Measurements from ENCODE around the gene ADAM15. TPM values are rescaled to one million over a fixed set of nuclear protein-coding genes. Genes with fewer than 3 reads are reported as not detected.

ADAM15 gene
- total and polyA plus RNA-seq, 4 donors = 49.5 to 233 (median 160) TPM

GRCh38 chr1:155110381-155110780, 59.3 kb downstream of the ADAM15 start:
- peaks cover 0 to 3% (median 0%) of the 10 kb centered on the region in 5 donors for H3K4me1 ChIP-seq (ENCODE audit: control insufficient read depth in 5 of 5, insufficient read depth in 5 of 5, low read length in 5 of 5)
- H3K27ac ChIP-seq (ENCODE audit: low read depth in 1 of 2, low read length in 1 of 2) = no peak overlapping the region
- ATAC-seq (ENCODE audit: insufficient read depth, low FRiP score) = no peak
- 91 to 93% methylated on average over 8 of the region's 8 CpGs for WGBS, 2 donors
- no peaks in the 10 kb centered on the region for H3K36me3 ChIP-seq (ENCODE audit: control insufficient read depth in 4 of 4, insufficient read depth in 4 of 4, low read length in 4 of 4)
- TF ChIP-seq CTCF (IDR thresholded peaks at IDR 0.05; ENCODE audit: control extremely low read depth, extremely low read depth) = no peak
- H3K4me3 ChIP-seq = no peak overlapping the region
- no peak for DNase-seq
- H3K9me3 ChIP-seq (ENCODE audit: control insufficient read depth in 4 of 4, insufficient read depth in 3 of 4, low read length in 3 of 4) = no peaks in the 10 kb centered on the region
- H3K27me3 ChIP-seq (ENCODE audit: control insufficient read depth in 3 of 3, insufficient read depth in 3 of 3, low read length in 2 of 3) = no peaks in the 10 kb centered on the region
- no peak overlapping the region for H3K9ac ChIP-seq (ENCODE audit: insufficient read depth in 1 of 2, low read length in 2 of 2)

- no peak for TF ChIP-seq CTCF (IDR thresholded peaks at IDR 0.05; ENCODE audit: control extremely low read depth, extremely low read depth)
- DNase-seq = no peak
- H3K9me3 ChIP-seq (ENCODE audit: control insufficient read depth in 4 of 4, insufficient read depth in 3 of 4, low read length in 3 of 4) = no peaks in the 10 kb centered on the region
- 37 to 68% methylated on average over 8 of the region's 8 CpGs for WGBS, 2 donors
- H3K4me1 ChIP-seq (ENCODE audit: control insufficient read depth in 5 of 5, insufficient read depth in 5 of 5, low read length in 5 of 5) = peaks cover 0 to under 1% (median 0%) of the 10 kb centered on the region in 5 donors
- H3K27me3 ChIP-seq (ENCODE audit: control insufficient read depth in 3 of 3, insufficient read depth in 3 of 3, low read length in 2 of 3) = no peaks in the 10 kb centered on the region
- H3K9ac ChIP-seq (ENCODE audit: insufficient read depth in 1 of 2, low read length in 2 of 2) = no peak overlapping the region
- no peak overlapping the region for H3K4me3 ChIP-seq
- no peaks in the 10 kb centered on the region for H3K36me3 ChIP-seq (ENCODE audit: control insufficient read depth in 4 of 4, insufficient read depth in 4 of 4, low read length in 4 of 4)
- ATAC-seq (ENCODE audit: insufficient read depth, low FRiP score) = no peak
- no peak overlapping the region for H3K27ac ChIP-seq (ENCODE audit: low read depth in 1 of 2, low read length in 1 of 2)
Measured at GRCh38 chr1:155110826-155111225, 59.7 kb downstream of the ADAM15 start.

Other genes with a start within 250 kb of the ADAM15 start
- 1 to 10 TPM; 3.2 to 4.9 TPM for gene KCNN3, start 181.0 kb upstream of the ADAM15 start, total RNA-seq
- under 1 TPM; 0.47 to 0.55 TPM for gene KCNN3, start 181.0 kb upstream of the ADAM15 start, polyA plus RNA-seq
- gene PMVK, start 114.6 kb upstream of the ADAM15 start, total RNA-seq = 10 to 100 TPM; 18.4 to 48.8 TPM
- gene PMVK, start 114.6 kb upstream of the ADAM15 start, polyA plus RNA-seq = 10 to 100 TPM; 39.0 to 47.9 TPM
- gene PBXIP1, start 95.2 kb upstream of the ADAM15 start, total RNA-seq = 100 to 1,000 TPM in 1 of 2 donors, 10 to 100 TPM in 1; 37.3 to 178 TPM
- 10 to 100 TPM; 32.8 to 33.2 TPM for gene PBXIP1, start 95.2 kb upstream of the ADAM15 start, polyA plus RNA-seq
- gene PYGO2, start 89.5 kb upstream of the ADAM15 start, total RNA-seq = 10 to 100 TPM; 17.9 to 25.2 TPM
- 10 to 100 TPM; 14.6 to 22.2 TPM for gene PYGO2, start 89.5 kb upstream of the ADAM15 start, polyA plus RNA-seq
- gene SHC1, start 80.6 kb upstream of the ADAM15 start, total RNA-seq = 100 to 1,000 TPM in 1 of 2 donors, 10 to 100 TPM in 1; 67.6 to 136 TPM
- gene SHC1, start 80.6 kb upstream of the ADAM15 start, polyA plus RNA-seq = 100 to 1,000 TPM in 1 of 2 donors, 10 to 100 TPM in 1; 76.5 to 111 TPM
- 10 to 100 TPM; 22.3 to 33.6 TPM for gene CKS1B, start 76.6 kb upstream of the ADAM15 start, total RNA-seq
- gene CKS1B, start 76.6 kb upstream of the ADAM15 start, polyA plus RNA-seq = 10 to 100 TPM; 26.9 to 38.2 TPM
- 10 to 100 TPM; 10.9 to 37.0 TPM for gene FLAD1, start 68.0 kb upstream of the ADAM15 start, total RNA-seq
- 10 to 100 TPM; 29.3 to 31.9 TPM for gene FLAD1, start 68.0 kb upstream of the ADAM15 start, polyA plus RNA-seq
- under 1 TPM in 1 of 2 donors, not detected in 1; 0.89 TPM for gene LENEP, start 57.7 kb upstream of the ADAM15 start, total RNA-seq
- gene LENEP, start 57.7 kb upstream of the ADAM15 start, polyA plus RNA-seq = under 1 TPM in 1 of 2 donors, not detected in 1; 0.31 TPM
- 10 to 100 TPM; 41.9 to 83.3 TPM for gene ZBTB7B, start 48.5 kb upstream of the ADAM15 start, total RNA-seq
- 10 to 100 TPM; 52.6 to 57.8 TPM for gene ZBTB7B, start 48.5 kb upstream of the ADAM15 start, polyA plus RNA-seq
- gene DCST2, start 17.5 kb upstream of the ADAM15 start, total RNA-seq = 1 to 10 TPM in 1 of 2 donors, under 1 TPM in 1; 0.31 to 1.7 TPM
- gene DCST2, start 17.5 kb upstream of the ADAM15 start, polyA plus RNA-seq = 1 to 10 TPM in 1 of 2 donors, under 1 TPM in 1; 0.77 to 1.7 TPM
- under 1 TPM in 1 of 2 donors, not detected in 1; 0.20 TPM for gene DCST1, start 17.5 kb upstream of the ADAM15 start, total RNA-seq
- under 1 TPM in 1 of 2 donors, not detected in 1; 0.08 TPM for gene DCST1, start 17.5 kb upstream of the ADAM15 start, polyA plus RNA-seq
- 10 to 100 TPM in 1 of 2 donors, 1 to 10 TPM in 1; 8.3 to 13.4 TPM for gene EFNA4, start 12.4 kb downstream of the ADAM15 start, total RNA-seq
- 10 to 100 TPM in 1 of 2 donors, 1 to 10 TPM in 1; 9.2 to 11.2 TPM for gene EFNA4, start 12.4 kb downstream of the ADAM15 start, polyA plus RNA-seq
- 1 to 10 TPM; 1.1 to 1.9 TPM for gene EFNA3, start 27.5 kb downstream of the ADAM15 start, total RNA-seq
- gene EFNA3, start 27.5 kb downstream of the ADAM15 start, polyA plus RNA-seq = 1 to 10 TPM; 1.5 to 1.8 TPM
- 100 to 1,000 TPM; 111 to 202 TPM for gene EFNA1, start 76.6 kb downstream of the ADAM15 start, total RNA-seq
- gene EFNA1, start 76.6 kb downstream of the ADAM15 start, polyA plus RNA-seq = 100 to 1,000 TPM; 149 to 187 TPM
- 10 to 100 TPM; 26.3 to 60.3 TPM for gene SLC50A1, start 84.5 kb downstream of the ADAM15 start, total RNA-seq
- gene SLC50A1, start 84.5 kb downstream of the ADAM15 start, polyA plus RNA-seq = 100 to 1,000 TPM in 1 of 2 donors, 10 to 100 TPM in 1; 76.6 to 114 TPM
- gene DPM3, start 89.2 kb downstream of the ADAM15 start, total RNA-seq = 10 to 100 TPM; 33.7 to 99.6 TPM
- gene DPM3, start 89.2 kb downstream of the ADAM15 start, polyA plus RNA-seq = 100 to 1,000 TPM; 166 to 491 TPM
- gene KRTCAP2, start 122.0 kb downstream of the ADAM15 start, total RNA-seq = 100 to 1,000 TPM in 1 of 2 donors, 10 to 100 TPM in 1; 58.2 to 162 TPM
- 100 to 1,000 TPM; 218 to 592 TPM for gene KRTCAP2, start 122.0 kb downstream of the ADAM15 start, polyA plus RNA-seq
- gene TRIM46, start 122.5 kb downstream of the ADAM15 start, total RNA-seq = under 1 TPM; 0.60 to 0.71 TPM
- under 1 TPM; 0.26 to 0.31 TPM for gene TRIM46, start 122.5 kb downstream of the ADAM15 start, polyA plus RNA-seq
- 10 to 100 TPM; 26.6 to 33.1 TPM for gene THBS3, start 156.6 kb downstream of the ADAM15 start, total RNA-seq
- 10 to 100 TPM; 11.4 to 22.1 TPM for gene THBS3, start 156.6 kb downstream of the ADAM15 start, polyA plus RNA-seq
- 10 to 100 TPM; 25.6 to 46.7 TPM for gene MTX1, start 157.4 kb downstream of the ADAM15 start, total RNA-seq
- gene MTX1, start 157.4 kb downstream of the ADAM15 start, polyA plus RNA-seq = 10 to 100 TPM; 69.9 to 72.1 TPM
- 10 to 100 TPM in 1 of 2 donors, 1 to 10 TPM in 1; 9.0 to 28.7 TPM for gene ENTREP3, start 204.2 kb downstream of the ADAM15 start, total RNA-seq
- 10 to 100 TPM in 1 of 2 donors, 1 to 10 TPM in 1; 8.4 to 16.8 TPM for gene ENTREP3, start 204.2 kb downstream of the ADAM15 start, polyA plus RNA-seq
- 10 to 100 TPM; 29.9 to 84.6 TPM for gene SCAMP3, start 211.0 kb downstream of the ADAM15 start, total RNA-seq
- gene SCAMP3, start 211.0 kb downstream of the ADAM15 start, polyA plus RNA-seq = 10 to 100 TPM; 55.0 to 90.3 TPM
- 10 to 100 TPM; 55.5 to 56.5 TPM for gene CLK2, start 222.2 kb downstream of the ADAM15 start, total RNA-seq
- gene CLK2, start 222.2 kb downstream of the ADAM15 start, polyA plus RNA-seq = 10 to 100 TPM; 41.1 to 53.0 TPM
- 1 to 10 TPM; 2.2 to 4.7 TPM for gene HCN3, start 226.1 kb downstream of the ADAM15 start, total RNA-seq
- gene HCN3, start 226.1 kb downstream of the ADAM15 start, polyA plus RNA-seq = 1 to 10 TPM; 1.0 to 2.3 TPM

All from lung (tissue), 12 donors.